DMS 273 (cell line): ENCODE results near the gene TCP11X1.
"Not testable (repeated sequence)": the region's sequence is repeated elsewhere in the genome, so short reads cannot be mapped to it uniquely, and the experiment has no call there.

Experiments
- DNase-seq: peaks from one replicate; lab custom pipeline; 2025; ENCODE audit not compliant: unreplicated experiment; lab: John Stamatoyannopoulos, UW

TCP11X1 gene

GRCh38 chrX:102214986-102215385 lies at the start of gene TCP11X1:
Gene TCP11X1 (plus strand): TSS chrX:102215301.
- not testable (repeated sequence) for DNase-seq

DNA sequence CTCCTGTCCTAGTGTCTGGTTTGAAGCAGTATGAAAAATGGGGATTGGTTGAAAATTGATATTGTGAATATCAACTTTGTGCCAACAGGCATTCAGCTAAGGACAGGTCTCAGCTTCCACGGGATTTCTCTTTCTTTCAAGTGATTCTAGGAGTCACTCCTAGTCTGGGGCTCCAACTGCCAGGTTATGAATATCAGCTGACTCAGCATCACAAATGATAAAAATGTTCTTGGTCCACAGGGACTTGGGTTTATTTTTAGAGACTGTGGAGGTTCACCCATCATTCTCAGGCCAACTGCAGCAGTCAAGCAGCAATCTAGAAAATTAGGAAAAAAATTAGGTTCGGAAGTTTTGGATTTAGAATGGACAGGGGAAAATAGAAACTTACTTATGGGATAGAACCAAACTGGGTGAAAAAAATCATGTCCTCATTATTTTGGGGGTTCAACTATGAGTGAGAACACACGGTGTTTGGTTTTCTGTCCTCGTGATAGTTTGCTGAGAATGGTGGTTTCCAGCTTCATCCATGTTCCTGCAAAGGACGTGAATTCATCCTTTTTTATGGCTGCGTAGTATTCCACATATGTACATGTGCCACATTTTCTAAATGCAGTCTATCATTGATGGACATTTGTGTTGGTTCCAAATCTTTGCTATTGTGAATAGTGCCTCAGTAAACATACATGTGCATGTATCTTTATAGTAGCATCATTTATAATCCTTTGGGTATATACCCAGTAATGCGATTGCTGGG lies 29.0 kb upstream of the TCP11X1 start:
- no peak for DNase-seq

GRCh38 chrX:102207940-102208339 lies 7.2 kb upstream of the TCP11X1 start:
- DNase-seq, result not testable (repeated sequence)

DNA sequence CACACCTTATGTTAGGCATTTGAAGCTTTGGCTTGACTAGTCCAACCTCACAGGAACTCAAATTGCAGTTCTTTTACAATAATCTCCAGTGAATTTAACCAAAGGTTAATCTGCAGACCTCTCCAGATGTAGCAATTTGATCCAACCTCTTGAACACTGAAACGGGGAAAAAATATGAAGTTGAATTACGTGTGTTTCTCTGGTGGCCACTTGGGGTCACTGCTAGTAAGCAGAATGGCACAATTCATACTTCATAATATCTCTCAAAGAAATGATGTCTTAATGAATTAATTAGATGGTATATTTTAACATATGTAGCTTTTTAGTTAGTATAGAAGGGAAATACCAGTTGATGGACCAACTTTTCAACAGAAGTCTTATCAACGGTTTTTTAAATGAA lies 1.4 kb downstream of the TCP11X1 start:
- not testable (repeated sequence) for DNase-seq

GRCh38 chrX:102235678-102236077 lies 20.6 kb downstream of the TCP11X1 start:
- DNase-seq, result not testable (repeated sequence)

GRCh38 chrX:102240265-102240664 lies 25.2 kb downstream of the TCP11X1 start:
- DNase-seq, result not testable (repeated sequence)

DNA sequence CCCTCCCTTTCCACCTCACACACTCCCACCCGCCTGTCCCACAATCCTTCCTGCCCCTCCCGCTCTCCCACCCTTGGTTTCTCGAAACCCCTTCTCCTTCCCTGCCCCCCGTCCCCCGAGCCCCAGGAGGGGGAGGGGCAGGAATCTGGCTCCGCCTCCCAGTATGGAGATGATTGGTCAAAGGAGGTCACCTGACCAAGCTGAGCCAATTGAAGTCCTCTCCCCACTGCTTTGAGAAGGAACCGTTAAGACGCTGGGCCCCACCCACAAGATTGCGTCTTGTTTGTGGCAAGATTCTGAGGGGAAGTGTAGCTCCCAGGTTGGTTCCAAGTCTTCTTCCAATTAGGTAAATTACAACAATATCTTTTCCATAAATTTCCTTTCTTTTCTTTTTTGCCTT lies 31.8 kb downstream of the TCP11X1 start, which contains the start of gene NXF2:
Gene NXF2 (plus strand): TSS at position 275 of the 400 bp plus-strand sequence. CDS start 59,912 bp downstream, outside the sequence.
- DNase-seq, result not testable (repeated sequence)

- DNase-seq, result not testable (repeated sequence)
Measured at GRCh38 chrX:102272231-102272630, 57.1 kb downstream of the TCP11X1 start.
